DMS 273 (cell line): Measurements from ENCODE around the gene NOD1.

Experiments used
- DNase-seq: peaks from one replicate; lab custom pipeline; 2025; ENCODE audit not compliant: unreplicated experiment; lab: John Stamatoyannopoulos, UW

The NOD1 gene

GRCh38 chr7:30450240-30450982, 28.2 kb downstream of the NOD1 start:
- no peak for DNase-seq

- DNase-seq = no peak
These were observed 30.0 kb downstream of the NOD1 start for GRCh38 chr7:30448461-30449189.

GRCh38 chr7:30447466-30447865, 31.1 kb downstream of the NOD1 start:
- DNase-seq = no peak

- DNase-seq = no peak
These were observed 32.3 kb downstream of the NOD1 start for GRCh38 chr7:30446266-30446665.

DNA sequence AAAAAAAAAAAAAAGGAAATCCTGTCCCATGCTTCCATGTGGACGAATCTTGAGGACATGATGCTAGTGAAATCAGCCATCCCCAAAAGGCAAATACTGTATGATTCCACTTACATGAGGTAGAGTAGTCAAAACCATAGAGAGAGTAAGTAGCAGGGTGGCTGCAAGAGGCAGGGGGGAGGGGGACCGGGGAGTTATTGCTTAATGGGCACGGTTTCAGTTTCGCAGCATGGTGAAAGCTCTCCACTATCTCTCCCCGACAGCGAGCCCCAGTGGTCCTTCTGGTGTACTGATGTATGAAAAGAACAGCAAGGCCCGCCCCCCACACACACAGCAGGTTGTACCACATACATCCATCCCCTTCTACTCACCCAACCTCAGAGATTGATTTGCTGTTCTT, 32.8 kb downstream of the NOD1 start:
- peak; percentile 94 for DNase-seq

GRCh38 chr7:30437823-30438574, 40.6 kb downstream of the NOD1 start:
- no peak for DNase-seq

DNA sequence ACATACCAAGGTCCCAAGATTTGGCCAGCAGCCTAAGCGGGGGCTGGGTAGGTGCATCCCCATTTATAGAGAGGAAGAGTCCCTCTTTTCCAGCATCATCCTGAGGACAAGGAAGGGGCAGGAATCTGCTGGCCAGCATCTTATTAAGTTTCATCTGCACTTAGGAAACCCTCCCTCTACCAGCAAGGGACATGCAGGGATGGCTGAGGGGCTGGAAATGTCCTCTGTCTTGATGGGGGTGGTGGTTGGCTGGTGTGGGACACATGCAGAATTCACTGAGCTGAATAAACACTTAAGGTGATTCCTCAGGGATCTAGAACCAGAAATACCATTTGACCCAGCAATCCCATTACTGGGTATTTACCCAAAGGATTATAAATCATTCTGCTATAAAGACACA, 42.1 kb downstream of the NOD1 start:
- no peak for DNase-seq

- DNase-seq = no peak
These were observed 42.5 kb downstream of the NOD1 start for GRCh38 chr7:30436046-30436445.

DNA sequence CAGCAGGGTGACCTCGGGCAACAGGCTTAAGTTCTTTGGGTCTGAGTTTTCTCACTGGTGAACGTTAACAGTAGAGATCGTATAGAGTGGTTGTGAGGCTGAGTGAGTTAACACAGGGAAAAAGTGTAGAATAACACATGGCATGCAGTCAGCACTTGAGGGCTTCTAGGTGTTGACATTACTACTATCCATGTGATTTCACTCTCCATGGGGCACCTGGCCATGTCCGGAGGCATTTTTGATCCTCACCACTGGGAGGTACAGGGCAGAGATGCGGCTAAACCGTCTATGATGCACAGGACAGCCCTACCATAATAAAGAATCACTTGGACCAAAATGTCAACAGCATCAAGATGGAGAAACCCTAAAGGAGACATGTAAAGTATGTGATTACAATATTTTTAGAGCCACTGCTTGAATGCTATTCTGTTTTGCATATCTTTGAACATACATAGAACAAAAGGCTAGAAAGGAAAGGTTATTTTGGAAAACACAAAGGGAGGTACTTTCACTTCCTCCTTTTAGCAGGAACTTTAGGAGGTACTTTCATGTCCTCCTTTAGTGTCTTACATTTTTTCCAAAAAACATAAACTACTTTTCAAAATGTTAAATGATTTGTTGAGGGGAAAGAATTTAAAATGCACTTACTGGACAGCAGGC, 44.3 kb downstream of the NOD1 start:
- no peak for DNase-seq

DNA sequence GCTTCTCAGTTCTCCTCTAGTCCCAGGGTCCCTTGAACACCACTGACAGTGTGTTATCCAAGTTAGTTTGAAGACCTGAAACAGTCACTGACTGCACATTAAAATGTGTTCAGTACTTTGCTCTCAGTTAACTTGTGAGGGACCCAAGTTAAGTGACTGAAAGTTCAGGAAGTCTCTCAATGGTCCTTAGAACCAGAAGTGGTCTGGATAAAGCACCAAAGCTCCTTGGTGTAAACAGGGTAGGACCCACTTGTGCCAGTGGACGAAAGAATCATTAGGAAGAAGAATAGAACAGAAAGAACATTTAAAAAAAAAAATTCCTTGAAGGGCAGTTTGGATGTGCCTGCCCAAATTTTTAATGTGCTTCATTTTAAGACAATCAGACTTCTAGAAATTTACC, 45.1 kb downstream of the NOD1 start:
- no peak for DNase-seq

DNA sequence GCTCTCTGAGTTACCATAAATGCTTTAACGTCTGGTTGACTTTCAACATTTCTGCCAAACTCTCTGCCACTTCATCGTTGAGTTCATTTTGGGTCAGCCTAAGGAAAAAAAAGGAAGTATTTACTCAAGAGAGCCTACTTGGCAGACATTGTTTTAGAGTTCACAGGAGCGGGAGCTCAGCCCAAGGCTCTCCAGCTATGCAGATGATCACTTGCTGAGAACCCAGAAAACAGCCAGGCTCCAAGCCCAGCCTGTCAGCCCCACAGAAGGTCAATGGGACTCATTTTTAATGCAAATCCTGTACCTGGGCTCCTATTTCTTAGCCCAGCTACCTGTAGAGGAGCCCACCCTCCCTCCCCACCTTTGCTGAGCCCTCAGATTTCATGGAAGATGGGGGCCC, 45.5 kb downstream of the NOD1 start:
- DNase-seq = peak; percentile 38

DNA sequence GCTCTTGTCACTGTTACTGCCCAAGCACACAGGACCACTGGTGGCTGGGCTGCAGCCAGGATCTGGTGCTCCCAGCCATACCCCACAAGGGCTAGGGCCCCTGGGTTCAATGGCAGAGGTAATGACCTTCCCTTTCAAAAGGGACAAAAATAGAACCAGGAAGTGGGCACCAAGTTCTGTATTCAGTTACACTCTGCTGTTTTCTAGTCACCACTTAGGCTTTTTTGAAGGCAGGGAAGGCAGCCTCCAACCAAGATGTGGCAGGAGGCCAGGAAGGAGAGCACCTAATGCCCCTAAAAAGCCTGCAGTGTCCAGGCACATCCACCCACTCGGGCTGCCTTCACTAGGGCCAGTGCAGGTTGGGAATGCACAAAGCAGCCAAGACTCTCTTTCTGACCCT, 47.8 kb downstream of the NOD1 start:
- DNase-seq = no peak

DNA sequence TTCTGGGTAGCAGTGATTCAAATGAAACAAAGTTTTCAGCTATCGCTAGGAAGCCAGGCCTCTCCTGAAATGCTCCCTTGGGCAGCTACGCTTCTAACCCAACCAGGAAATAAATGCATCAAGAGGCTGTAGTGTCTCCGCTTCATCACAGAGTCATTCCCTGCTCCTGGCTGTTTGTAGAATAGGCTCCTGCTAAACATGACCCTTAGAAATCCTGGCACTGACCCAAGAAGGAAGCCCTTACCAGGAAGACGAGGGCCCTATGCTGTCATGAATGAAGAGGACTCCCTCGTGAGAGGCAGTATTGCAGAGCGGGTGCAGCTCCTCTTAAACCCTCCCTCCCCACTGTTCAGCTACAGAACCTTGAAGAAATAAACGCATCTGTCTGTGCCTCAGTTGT, 48.3 kb downstream of the NOD1 start:
- peak; percentile 41 for DNase-seq

DNA sequence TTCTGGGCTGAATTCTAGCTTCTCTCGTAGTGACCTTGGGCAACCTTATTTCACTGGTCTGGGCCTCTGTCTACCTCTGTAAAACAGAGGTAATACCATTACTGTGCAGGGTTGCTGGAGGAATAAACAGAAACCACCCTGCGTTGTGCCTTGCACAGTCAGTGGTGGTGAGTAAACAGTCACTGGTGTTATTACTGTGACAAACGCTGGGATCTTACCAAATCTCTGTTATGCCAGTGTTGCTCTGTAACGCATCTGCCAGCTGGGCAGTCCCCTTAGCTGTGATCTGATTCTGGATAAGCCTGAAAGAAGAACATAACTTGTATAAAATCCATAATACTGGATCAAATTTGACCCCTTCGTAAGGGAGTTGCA, 49.4 kb downstream of the NOD1 start:
- DNase-seq = no peak

DNA sequence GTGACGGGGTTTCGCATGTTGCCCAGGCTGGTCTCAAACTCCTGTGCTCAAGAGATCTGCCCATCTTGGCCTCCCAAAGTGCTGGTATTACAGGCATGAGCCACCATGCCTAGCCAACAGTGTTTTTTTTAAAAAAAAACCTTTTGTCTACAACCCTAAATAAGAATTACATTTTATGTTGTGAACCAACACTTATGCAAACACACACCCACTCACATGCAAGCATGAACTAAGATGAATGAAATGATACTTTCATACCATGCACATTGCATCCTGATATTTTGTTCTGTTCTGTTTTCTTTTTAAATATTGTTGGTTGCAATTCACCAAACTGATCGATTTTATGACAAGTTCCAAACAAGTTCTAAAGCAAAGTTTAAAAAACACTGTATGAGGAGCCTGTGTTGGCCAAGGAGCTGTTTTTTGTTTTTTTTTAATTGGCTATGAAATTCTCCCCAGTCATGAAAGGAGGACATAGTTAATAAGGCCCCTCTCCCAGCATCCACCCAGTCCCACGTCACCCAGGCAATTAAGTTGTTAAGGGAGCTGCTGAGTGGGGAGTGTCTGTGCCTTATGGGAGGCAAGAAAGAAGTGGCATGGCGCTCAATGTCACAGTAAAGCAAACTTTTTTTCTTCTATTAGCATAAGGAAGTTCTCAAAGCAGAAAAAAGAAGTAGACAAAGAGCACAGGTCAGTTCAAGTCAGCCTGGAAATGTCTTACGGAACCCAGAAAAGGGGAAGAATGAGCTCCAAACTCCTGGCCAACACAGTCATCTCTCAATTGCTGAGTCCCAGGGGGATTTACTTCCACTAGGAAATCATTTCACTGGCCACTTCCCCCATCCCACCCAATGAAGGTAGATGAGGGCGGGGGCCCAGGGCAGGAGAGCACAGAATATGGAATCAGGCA, 50.1 kb downstream of the NOD1 start:
- DNase-seq = no peak

GRCh38 chr7:30427296-30428070, 51.1 kb downstream of the NOD1 start:
- DNase-seq = no peak

GRCh38 chr7:30424506-30424905, 54.1 kb downstream of the NOD1 start:
- no peak for DNase-seq

DNA sequence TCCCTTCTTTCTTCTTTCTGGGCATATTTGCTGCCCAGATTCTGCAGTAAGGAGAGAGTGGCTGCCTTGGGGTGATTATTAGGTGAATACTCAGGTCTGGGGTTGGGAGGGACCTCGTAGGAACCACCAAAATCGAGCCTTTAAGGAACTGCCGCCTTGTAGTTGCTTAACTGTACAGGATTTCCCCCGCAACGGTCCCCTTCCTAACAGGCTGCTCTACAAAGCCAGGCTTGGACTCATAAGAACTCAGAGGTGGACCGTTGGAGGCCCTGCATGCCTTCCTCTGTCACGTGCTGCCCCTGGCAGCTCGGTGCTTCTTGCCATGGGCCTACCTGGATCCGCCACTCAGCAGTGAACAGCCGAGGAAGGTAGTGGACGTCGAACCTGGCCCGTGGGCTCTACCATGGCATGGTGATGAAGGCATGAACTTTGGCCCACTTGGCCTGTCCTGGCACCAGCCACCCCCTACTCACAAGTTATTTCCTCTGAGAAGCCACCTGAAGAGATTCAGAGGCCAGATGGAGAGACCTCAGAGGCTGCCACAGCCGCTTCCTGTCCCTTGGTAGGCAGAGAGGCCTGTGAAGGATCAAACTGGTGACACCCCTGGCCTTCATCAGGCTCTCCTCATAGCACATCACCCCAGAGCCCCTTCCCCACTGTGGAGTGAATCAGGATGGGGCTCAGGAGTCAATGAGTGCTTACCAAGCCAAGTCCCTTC, 54.6 kb downstream of the NOD1 start:
- no peak for DNase-seq

DNA sequence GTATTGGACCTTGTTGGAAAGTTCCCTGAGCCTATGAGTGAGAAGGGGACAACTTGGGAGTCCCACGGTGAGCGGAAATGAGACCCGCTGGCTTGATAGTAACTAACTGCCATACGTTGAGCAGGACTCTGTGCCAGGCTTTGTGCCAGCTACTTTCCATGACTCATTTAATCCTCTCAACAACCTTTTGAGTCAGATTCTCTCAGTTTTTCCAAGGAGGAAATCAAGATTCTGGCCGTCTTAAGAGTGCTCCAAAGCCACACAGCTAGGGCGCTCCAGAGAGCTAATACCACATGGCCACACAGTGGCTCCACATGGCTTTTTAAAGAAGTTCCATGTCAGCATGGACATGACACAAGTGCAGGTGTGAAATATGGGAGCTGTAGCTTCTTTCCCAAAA, 55.7 kb downstream of the NOD1 start:
- DNase-seq = no peak
